Measurements from ENCODE around the gene RAVER1.

DNA sequence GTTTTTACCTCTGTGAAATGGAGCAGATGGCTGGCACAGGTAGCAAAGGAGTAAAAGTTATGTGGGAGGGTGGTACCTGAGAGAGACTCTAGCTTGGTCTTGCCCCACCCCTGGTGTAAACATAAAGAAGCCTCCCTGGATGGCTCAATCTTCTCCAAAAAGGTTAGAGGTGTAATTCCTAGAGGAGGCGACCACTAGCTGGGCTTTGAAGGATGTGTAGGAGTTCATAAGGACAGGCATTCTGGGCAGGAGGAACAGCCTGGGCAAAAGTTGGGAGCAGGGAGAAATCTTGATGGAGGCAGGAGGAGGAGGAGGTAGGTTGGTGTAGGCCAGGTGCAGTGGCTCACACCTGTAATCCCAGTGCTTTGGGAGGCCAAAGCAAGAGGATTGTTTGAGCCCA is 54.4 kb downstream of the RAVER1 start:
- TF ChIP-seq POLR2A (IDR thresholded peaks at IDR 0.05) (no peak), EP300 (IDR thresholded peaks at IDR 0.05) (no peak)
- TF ChIP-seq, protein P1, sequence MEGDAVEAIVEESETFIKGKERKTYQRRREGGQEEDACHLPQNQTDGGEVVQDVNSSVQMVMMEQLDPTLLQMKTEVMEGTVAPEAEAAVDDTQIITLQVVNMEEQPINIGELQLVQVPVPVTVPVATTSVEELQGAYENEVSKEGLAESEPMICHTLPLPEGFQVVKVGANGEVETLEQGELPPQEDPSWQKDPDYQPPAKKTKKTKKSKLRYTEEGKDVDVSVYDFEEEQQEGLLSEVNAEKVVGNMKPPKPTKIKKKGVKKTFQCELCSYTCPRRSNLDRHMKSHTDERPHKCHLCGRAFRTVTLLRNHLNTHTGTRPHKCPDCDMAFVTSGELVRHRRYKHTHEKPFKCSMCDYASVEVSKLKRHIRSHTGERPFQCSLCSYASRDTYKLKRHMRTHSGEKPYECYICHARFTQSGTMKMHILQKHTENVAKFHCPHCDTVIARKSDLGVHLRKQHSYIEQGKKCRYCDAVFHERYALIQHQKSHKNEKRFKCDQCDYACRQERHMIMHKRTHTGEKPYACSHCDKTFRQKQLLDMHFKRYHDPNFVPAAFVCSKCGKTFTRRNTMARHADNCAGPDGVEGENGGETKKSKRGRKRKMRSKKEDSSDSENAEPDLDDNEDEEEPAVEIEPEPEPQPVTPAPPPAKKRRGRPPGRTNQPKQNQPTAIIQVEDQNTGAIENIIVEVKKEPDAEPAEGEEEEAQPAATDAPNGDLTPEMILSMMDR (IDR thresholded peaks at IDR 0.05): no peak

Measured in tibial nerve (tissue), 4 donors.